Measurements from ENCODE around the gene QSOX2. TPM values are rescaled to one million over a fixed set of nuclear protein-coding genes. Genes with fewer than 3 reads are reported as not detected.

Gene QSOX2
- total and polyA plus RNA-seq, 2 experiments from 2014 or later, result 9.2 to 29.2 TPM

DNA sequence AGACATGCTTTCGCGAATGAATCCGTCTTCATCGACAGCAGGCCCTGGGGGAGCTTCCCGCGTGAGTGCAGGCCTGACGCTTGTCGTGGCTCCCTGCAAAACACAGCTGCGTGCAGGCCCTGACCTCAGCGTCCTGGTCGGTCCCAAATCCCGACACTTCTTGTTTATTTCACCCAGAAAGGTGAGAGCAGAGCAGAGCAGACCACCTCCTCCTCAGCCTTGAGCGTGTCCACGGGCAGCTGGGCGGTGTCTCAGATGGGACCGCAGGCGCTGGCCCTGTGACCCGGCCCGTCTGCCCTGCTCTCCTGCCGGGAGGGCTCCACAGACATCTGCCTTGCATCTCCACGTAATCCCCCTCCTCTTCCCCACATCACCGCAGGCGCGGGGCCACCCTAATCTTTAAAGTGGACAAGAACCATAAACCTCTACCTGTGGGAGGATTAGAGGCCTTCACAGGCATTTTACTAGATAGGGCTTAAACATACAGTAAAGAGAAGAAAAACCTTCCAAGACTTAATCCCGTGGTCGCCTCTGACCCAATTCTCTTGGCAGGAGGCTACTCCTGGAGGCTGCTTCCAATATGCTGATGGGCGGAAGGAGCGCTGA lies 33.2 kb downstream of the QSOX2 start:
- Mint-ChIP-seq H3K9me3 (no peaks in the 10 kb centered on the region), H3K36me3 (ENCODE audit: low read depth) (peaks cover 48% of the 10 kb centered on the region), H3K27me3 (ENCODE audit: insufficient read depth, low read depth, poor library complexity) (peaks cover 3% of the 10 kb centered on the region), H3K27ac (no peak overlapping the region), H3K4me3 (no peak overlapping the region), H3K4me1 (peaks cover 4% of the 10 kb centered on the region; the same call in 2 of the 3 replicates)
- no peaks in the 10 kb centered on the region; the same call in 1 of the 2 replicates for H3K36me3 ChIP-seq (ENCODE audit: insufficient read depth)
- H3K4me1 ChIP-seq (ENCODE audit: insufficient read depth), result no peaks in the 10 kb centered on the region
- H3K27ac ChIP-seq (ENCODE audit: low read depth), result no peak overlapping the region
- TF ChIP-seq, protein P1, sequence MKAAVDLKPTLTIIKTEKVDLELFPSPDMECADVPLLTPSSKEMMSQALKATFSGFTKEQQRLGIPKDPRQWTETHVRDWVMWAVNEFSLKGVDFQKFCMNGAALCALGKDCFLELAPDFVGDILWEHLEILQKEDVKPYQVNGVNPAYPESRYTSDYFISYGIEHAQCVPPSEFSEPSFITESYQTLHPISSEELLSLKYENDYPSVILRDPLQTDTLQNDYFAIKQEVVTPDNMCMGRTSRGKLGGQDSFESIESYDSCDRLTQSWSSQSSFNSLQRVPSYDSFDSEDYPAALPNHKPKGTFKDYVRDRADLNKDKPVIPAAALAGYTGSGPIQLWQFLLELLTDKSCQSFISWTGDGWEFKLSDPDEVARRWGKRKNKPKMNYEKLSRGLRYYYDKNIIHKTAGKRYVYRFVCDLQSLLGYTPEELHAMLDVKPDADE (IDR thresholded peaks at IDR 0.05), result no peak
- TF ChIP-seq EZH2 (IDR thresholded peaks at IDR 0.05; ENCODE audit: low read depth, unreplicated experiment) (no peak), POLR2AphosphoS5 (IDR thresholded peaks at IDR 0.05; ENCODE audit: low read depth) (no peak), NANOG (IDR thresholded peaks at IDR 0.05; ENCODE audit: borderline replicate concordance) (no peak), JUNB (IDR thresholded peaks at IDR 0.05; ENCODE audit: unreplicated experiment) (no peak), STAT1 (IDR thresholded peaks at IDR 0.05; ENCODE audit: unreplicated experiment) (no peak)
- TF ChIP-seq, protein P2, sequence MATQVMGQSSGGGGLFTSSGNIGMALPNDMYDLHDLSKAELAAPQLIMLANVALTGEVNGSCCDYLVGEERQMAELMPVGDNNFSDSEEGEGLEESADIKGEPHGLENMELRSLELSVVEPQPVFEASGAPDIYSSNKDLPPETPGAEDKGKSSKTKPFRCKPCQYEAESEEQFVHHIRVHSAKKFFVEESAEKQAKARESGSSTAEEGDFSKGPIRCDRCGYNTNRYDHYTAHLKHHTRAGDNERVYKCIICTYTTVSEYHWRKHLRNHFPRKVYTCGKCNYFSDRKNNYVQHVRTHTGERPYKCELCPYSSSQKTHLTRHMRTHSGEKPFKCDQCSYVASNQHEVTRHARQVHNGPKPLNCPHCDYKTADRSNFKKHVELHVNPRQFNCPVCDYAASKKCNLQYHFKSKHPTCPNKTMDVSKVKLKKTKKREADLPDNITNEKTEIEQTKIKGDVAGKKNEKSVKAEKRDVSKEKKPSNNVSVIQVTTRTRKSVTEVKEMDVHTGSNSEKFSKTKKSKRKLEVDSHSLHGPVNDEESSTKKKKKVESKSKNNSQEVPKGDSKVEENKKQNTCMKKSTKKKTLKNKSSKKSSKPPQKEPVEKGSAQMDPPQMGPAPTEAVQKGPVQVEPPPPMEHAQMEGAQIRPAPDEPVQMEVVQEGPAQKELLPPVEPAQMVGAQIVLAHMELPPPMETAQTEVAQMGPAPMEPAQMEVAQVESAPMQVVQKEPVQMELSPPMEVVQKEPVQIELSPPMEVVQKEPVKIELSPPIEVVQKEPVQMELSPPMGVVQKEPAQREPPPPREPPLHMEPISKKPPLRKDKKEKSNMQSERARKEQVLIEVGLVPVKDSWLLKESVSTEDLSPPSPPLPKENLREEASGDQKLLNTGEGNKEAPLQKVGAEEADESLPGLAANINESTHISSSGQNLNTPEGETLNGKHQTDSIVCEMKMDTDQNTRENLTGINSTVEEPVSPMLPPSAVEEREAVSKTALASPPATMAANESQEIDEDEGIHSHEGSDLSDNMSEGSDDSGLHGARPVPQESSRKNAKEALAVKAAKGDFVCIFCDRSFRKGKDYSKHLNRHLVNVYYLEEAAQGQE (IDR thresholded peaks at IDR 0.05; ENCODE audit: unreplicated experiment), result no peak
- TF ChIP-seq, protein P3, sequence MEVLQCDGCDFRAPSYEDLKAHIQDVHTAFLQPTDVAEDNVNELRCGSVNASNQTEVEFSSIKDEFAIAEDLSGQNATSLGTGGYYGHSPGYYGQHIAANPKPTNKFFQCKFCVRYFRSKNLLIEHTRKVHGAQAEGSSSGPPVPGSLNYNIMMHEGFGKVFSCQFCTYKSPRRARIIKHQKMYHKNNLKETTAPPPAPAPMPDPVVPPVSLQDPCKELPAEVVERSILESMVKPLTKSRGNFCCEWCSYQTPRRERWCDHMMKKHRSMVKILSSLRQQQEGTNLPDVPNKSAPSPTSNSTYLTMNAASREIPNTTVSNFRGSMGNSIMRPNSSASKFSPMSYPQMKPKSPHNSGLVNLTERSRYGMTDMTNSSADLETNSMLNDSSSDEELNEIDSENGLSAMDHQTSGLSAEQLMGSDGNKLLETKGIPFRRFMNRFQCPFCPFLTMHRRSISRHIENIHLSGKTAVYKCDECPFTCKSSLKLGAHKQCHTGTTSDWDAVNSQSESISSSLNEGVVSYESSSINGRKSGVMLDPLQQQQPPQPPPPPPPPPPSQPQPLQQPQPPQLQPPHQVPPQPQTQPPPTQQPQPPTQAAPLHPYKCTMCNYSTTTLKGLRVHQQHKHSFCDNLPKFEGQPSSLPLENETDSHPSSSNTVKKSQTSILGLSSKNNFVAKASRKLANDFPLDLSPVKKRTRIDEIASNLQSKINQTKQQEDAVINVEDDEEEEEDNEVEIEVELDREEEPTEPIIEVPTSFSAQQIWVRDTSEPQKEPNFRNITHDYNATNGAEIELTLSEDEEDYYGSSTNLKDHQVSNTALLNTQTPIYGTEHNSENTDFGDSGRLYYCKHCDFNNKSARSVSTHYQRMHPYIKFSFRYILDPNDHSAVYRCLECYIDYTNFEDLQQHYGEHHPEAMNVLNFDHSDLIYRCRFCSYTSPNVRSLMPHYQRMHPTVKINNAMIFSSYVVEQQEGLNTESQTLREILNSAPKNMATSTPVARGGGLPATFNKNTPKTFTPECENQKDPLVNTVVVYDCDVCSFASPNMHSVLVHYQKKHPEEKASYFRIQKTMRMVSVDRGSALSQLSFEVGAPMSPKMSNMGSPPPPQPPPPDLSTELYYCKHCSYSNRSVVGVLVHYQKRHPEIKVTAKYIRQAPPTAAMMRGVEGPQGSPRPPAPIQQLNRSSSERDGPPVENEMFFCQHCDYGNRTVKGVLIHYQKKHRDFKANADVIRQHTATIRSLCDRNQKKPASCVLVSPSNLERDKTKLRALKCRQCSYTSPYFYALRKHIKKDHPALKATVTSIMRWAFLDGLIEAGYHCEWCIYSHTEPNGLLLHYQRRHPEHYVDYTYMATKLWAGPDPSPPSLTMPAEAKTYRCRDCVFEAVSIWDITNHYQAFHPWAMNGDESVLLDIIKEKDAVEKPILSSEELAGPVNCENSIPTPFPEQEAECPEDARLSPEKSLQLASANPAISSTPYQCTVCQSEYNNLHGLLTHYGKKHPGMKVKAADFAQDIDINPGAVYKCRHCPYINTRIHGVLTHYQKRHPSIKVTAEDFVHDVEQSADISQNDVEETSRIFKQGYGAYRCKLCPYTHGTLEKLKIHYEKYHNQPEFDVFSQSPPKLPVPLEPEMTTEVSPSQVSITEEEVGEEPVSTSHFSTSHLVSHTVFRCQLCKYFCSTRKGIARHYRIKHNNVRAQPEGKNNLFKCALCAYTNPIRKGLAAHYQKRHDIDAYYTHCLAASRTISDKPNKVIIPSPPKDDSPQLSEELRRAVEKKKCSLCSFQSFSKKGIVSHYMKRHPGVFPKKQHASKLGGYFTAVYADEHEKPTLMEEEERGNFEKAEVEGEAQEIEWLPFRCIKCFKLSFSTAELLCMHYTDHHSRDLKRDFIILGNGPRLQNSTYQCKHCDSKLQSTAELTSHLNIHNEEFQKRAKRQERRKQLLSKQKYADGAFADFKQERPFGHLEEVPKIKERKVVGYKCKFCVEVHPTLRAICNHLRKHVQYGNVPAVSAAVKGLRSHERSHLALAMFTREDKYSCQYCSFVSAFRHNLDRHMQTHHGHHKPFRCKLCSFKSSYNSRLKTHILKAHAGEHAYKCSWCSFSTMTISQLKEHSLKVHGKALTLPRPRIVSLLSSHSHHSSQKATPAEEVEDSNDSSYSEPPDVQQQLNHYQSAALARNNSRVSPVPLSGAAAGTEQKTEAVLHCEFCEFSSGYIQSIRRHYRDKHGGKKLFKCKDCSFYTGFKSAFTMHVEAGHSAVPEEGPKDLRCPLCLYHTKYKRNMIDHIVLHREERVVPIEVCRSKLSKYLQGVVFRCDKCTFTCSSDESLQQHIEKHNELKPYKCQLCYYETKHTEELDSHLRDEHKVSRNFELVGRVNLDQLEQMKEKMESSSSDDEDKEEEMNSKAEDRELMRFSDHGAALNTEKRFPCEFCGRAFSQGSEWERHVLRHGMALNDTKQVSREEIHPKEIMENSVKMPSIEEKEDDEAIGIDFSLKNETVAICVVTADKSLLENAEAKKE (CRISPR knock-in tag; IDR thresholded peaks at IDR 0.05), result no peak
- no peak overlapping the region for H3K4me2 ChIP-seq
- ATAC-seq, result no peak
- peaks cover 3% of the 10 kb centered on the region for H4K20me1 ChIP-seq (replicated peaks; ENCODE audit: insufficient read depth)
- H3K9me2 ChIP-seq (ENCODE audit: insufficient read depth), result no peaks in the 10 kb centered on the region
- H2AFZ ChIP-seq, result no peak overlapping the region
- H3K27me3 ChIP-seq (ENCODE audit: insufficient read depth), result no peaks in the 10 kb centered on the region
- no peak for DNase-seq (ENCODE audit: low spot score)
- no peaks in the 10 kb centered on the region for H3K79me2 ChIP-seq (replicated peaks; ENCODE audit: insufficient read depth)
- H3F3A ChIP-seq (replicated peaks; ENCODE audit: low read depth), result no peaks in the 10 kb centered on the region
- H3K4me3 ChIP-seq, result no peak overlapping the region
